IMR-90 (cell line): ENCODE results near the gene GINS1. TPM values are rescaled to one million over a fixed set of nuclear protein-coding genes. Genes with fewer than 3 reads are reported as not detected.

Source experiments
- ATAC-seq: fragments of 200-7000 bp; cut with Tn5 transposase; 2 replicates; pipeline ENCODE4 v1.9.1; 2020; ENCODE audit warnings: low read depth, mild to moderate bottlenecking, moderate library complexity
- BruUV-seq: library from RNA; stranded (reverse); fragments of 400-500 nt; replicated peaks from 2 replicates; lab custom pipeline; 2021; lab: Mats Ljungman, UMichigan
- CTCF ChIA-PET: fragments of 300-600 bp; formaldehyde crosslinking; extraction: SDS; loops from one replicate; lab custom pipeline; 2021; ENCODE audit warnings: antibody characterized with exemption; lab: Yijun Ruan, JAX
- POLR2A ChIA-PET: fragments of 300-600 bp; sonication (Branson Sonifier 250); formaldehyde crosslinking; loops from one replicate; lab custom pipeline; 2022; ENCODE audit warnings: antibody characterized with exemption; ENCODE audit not compliant: unreplicated experiment; lab: Charles Lee
- DNase-seq: peaks from one replicate; pipeline ENCODE4 v3.0.0; 2013
- H2AFZ ChIP-seq: replicated peaks from 2 replicates; pipeline ENCODE3; 2013; ENCODE audit warnings: low read length, mild to moderate bottlenecking; ENCODE audit not compliant: poor library complexity
- H2AK5ac ChIP-seq: 2 replicates; pipeline ENCODE4 v1.6.1; 2013; ENCODE audit warnings: low read depth, low read length, inconsistent platforms
- H2AK9ac ChIP-seq: replicated peaks from 2 replicates; pipeline ENCODE3; 2013; ENCODE audit warnings: mild to moderate bottlenecking, low read depth, low read length, moderate library complexity; ENCODE audit not compliant: poor library complexity
- H2BK120ac ChIP-seq: 2 replicates; pipeline ENCODE4 v1.6.1; 2013; ENCODE audit warnings: low read depth, low read length, inconsistent platforms
- H2BK15ac ChIP-seq: 3 replicates; pipeline ENCODE4 v1.6.1; 2013; ENCODE audit warnings: low read depth, low read length, inconsistent platforms
- H2BK20ac ChIP-seq: 2 replicates; pipeline ENCODE4 v1.6.1; 2013; ENCODE audit warnings: low read depth, mild to moderate bottlenecking, inconsistent platforms, low read length, moderate library complexity
- H2BK5ac ChIP-seq: 2 replicates; pipeline ENCODE4 v1.6.1; 2013; ENCODE audit warnings: mild to moderate bottlenecking, low read depth, low read length, inconsistent platforms; ENCODE audit not compliant: poor library complexity, severe bottlenecking
- H3K14ac ChIP-seq: replicated peaks from 2 replicates; pipeline ENCODE4 v1.6.1; 2013; ENCODE audit warnings: low read depth, low read length, inconsistent platforms
- H3K18ac ChIP-seq: 2 replicates; pipeline ENCODE4 v1.6.1; 2013; ENCODE audit warnings: low read depth, low read length, control low read depth
- H3K23ac ChIP-seq: 2 replicates; pipeline ENCODE4 v1.6.1; 2013; ENCODE audit warnings: low read depth, low read length, inconsistent platforms
- H3K27ac ChIP-seq: 2 replicates; pipeline ENCODE4 v1.5.1; 2013; ENCODE audit warnings: mild to moderate bottlenecking, control low read depth, low read length; ENCODE audit not compliant: insufficient read depth
- H3K27me3 ChIP-seq: 2 replicates; pipeline ENCODE4 v1.6.1; 2013; ENCODE audit warnings: low read length; ENCODE audit not compliant: control insufficient read depth, insufficient read depth
- H3K36me3 ChIP-seq: 2 replicates; pipeline ENCODE4 v1.6.1; 2013; ENCODE audit warnings: low read length, mixed read lengths; ENCODE audit not compliant: control insufficient read depth, insufficient read depth
- H3K4ac ChIP-seq: 2 replicates; pipeline ENCODE4 v1.6.1; 2013; ENCODE audit warnings: low read depth, low read length, inconsistent platforms
- H3K4me1 ChIP-seq: 2 replicates; pipeline ENCODE4 v1.6.1; 2013; ENCODE audit warnings: low read length, mixed read lengths; ENCODE audit not compliant: control insufficient read depth, insufficient read depth
- H3K4me2 ChIP-seq: 2 replicates; pipeline ENCODE4 v1.6.1; 2013; ENCODE audit warnings: low read depth, mild to moderate bottlenecking, control low read depth, low read length, moderate library complexity
- H3K4me3 ChIP-seq: 2 replicates; pipeline ENCODE4 v1.5.1; 2013; ENCODE audit warnings: low read depth, mild to moderate bottlenecking, control low read depth, low read length, moderate library complexity; ENCODE audit not compliant: insufficient read depth
- H3K56ac ChIP-seq: 2 replicates; pipeline ENCODE4 v1.6.1; 2013; ENCODE audit warnings: low read length, inconsistent platforms; ENCODE audit not compliant: insufficient read depth; ENCODE audit errors: extremely low read depth
- H3K79me1 ChIP-seq, 2 experiments: 2 replicates each; pipeline ENCODE4 v1.6.1; 2013; ENCODE audit warnings: low read length in 2 of 2, inconsistent platforms in 1 of 2, low read depth in 1 of 2
- H3K9ac ChIP-seq: 2 replicates; pipeline ENCODE4 v1.6.1; 2013; ENCODE audit warnings: low read depth, low read length, control low read depth
- H3K9me1 ChIP-seq: 2 replicates; pipeline ENCODE4 v1.6.1; 2013; ENCODE audit warnings: low read length, inconsistent platforms; ENCODE audit not compliant: insufficient read depth
- H3K9me3 ChIP-seq: 2 replicates; pipeline ENCODE4 v1.6.1; 2013; ENCODE audit warnings: low read length; ENCODE audit not compliant: control insufficient read depth, insufficient read depth
- H4K20me1 ChIP-seq: 2 replicates; pipeline ENCODE4 v1.6.1; 2013; ENCODE audit warnings: low read length, inconsistent platforms; ENCODE audit not compliant: insufficient read depth
- H4K5ac ChIP-seq: 2 replicates; pipeline ENCODE4 v1.6.1; 2013; ENCODE audit warnings: mild to moderate bottlenecking, low read depth, low read length, control low read depth
- H4K8ac ChIP-seq, 2 experiments: 2 replicates each; pipeline ENCODE4 v1.6.1; 2013; ENCODE audit warnings: low read depth in 2 of 2, low read length in 2 of 2, control low read depth in 1 of 2, inconsistent platforms in 1 of 2
- H4K91ac ChIP-seq: 2 replicates; pipeline ENCODE4 v1.6.1; 2013; ENCODE audit warnings: low read depth, low read length, inconsistent platforms; ENCODE audit not compliant: insufficient read depth
- POLR2A ChIP-seq: IDR thresholded peaks from 2 replicates; pipeline ENCODE4 v1.6.1; 2012; ENCODE audit warnings: mild to moderate bottlenecking, low read depth, low read length
- RFX5 ChIP-seq: IDR thresholded peaks from 2 replicates; pipeline ENCODE4 v1.8.0; 2012; ENCODE audit warnings: low read depth, mild to moderate bottlenecking, low read length, moderate library complexity
- WGBS, 2 experiments: methylation state at CpG; one replicate each; pipeline versions ENCODE4 v1.1.5 to v1.1.7; 2013; ENCODE audit warnings: missing lambda C conversion rate in 2 of 2; ENCODE audit not compliant: insufficient read length in 1 of 2; ENCODE audit errors: extremely low coverage in 2 of 2; 5-methylcytosine and 5-hydroxymethylcytosine counted together
- dilution Hi-C: fragments of 300-500 bp; cut with HindIII; formaldehyde crosslinking; loops from one replicate; pipeline ENCODE4 v1.14.3; 2018; ENCODE audit warnings: low sequenced_read_pairs; ENCODE audit not compliant: unreplicated experiment
- in situ Hi-C: fragments of 300-500 bp; cut with MboI; formaldehyde crosslinking; loops from 3 replicates; pipeline ENCODE4 v1.14.3; 2019; ENCODE audit warnings: low sequenced_read_pairs, inconsistent platforms, mixed read lengths
- intact Hi-C: fragments of 100-400 bp; cut with micrococcal nuclease; formaldehyde crosslinking; loops from 2 replicates; pipeline ENCODE4 v1.10.0; 2022
- polyA plus RNA-seq, 3 experiments: library from polyadenylated mRNA; depleted of rRNA; stranded (reverse); fragments of >200 nt; gene quantifications; 2 replicates each; pipeline ENCODE4 v1.2.3, GENCODE V29; 2012; ENCODE audit warnings: low replicate concordance in 1 of 3
- total RNA-seq: library from RNA; depleted of rRNA; stranded (reverse); fragments of >200 nt; gene quantifications from 2 replicates; pipeline ENCODE4 v1.2.3, GENCODE V29; 2012

GINS1 gene
- total and polyA plus RNA-seq, 2 of the 4 experiments (the other 2 are of a cell fraction), result 4.9 to 6.6 TPM

DNA sequence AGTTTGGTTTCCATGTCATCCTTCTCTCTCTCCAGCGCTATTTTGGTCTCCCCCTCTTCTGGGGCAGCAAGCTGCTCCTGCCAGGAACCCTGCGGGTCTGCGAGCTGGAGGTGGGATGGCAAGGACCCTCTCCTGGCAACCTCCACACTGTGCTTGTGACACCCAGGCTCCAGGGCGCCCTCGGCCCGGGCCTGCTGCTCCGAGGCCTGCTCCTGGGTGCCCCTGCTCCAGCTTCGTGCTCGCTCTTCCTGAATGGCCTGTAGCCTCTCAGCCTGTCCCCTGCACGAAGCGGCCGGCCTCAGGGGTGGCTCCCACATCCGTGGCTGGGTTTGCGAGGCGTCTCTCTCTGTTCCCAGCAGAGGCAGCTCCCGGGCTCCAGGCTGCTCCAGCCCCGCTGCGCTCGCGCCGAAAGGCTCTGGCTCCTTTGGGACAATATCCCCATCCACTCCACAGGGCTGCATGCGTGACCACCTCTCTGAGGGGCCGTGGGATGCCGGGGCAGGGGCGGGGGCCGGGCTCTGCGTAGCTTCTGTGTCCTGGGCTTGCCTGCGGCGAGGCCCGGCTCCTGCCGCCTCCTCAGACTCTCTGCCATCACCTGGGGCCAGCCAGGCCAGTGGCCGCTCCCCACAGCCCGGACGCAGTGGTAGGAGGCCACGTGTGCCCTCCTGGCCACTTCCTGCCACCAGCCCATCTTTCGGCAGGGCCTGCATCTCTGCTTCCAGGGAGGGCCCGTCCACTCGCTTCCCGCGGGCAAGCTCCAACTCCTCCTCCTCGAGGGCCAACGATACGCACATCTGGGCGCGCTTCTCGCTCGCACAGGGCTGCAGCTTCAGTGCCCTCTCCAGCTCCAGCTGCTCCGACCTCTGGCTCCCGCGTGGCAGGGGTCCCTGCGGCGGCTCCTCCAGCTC lies 68.9 kb downstream of the GINS1 start (continued):
- no peak for TF ChIP-seq RFX5

- no peak for TF ChIP-seq POLR2A
- H3K36me3 ChIP-seq, result peaks cover 46% of the 10 kb centered on the region
- H3K9ac ChIP-seq, result no peak overlapping the region
- in situ Hi-C loops (no loop called here), intact Hi-C loops (no loop called here), dilution Hi-C loops (no loop called here)
- no peak overlapping the region for H2BK20ac ChIP-seq
- no peak overlapping the region for H3K56ac ChIP-seq
- no peaks in the 10 kb centered on the region for H4K20me1 ChIP-seq
- H3K14ac ChIP-seq, result no peak overlapping the region
- H3K27ac ChIP-seq, result no peak overlapping the region
- H3K27me3 ChIP-seq, result no peaks in the 10 kb centered on the region
- no peak overlapping the region for H4K5ac ChIP-seq
- H3K9me3 ChIP-seq, result no peaks in the 10 kb centered on the region
- H4K8ac ChIP-seq, result no peak overlapping the region
- ATAC-seq (no peak), DNase-seq (no peak)
- H2AFZ ChIP-seq, result no peak overlapping the region
- POLR2A ChIA-PET, result no interaction called here
- H3K4me1 ChIP-seq, result no peaks in the 10 kb centered on the region
- no peak overlapping the region for H2BK15ac ChIP-seq
- no peak overlapping the region for H2BK120ac ChIP-seq
- peaks cover 0 to 6% of the 10 kb centered on the region in 2 experiments; a peak in 2 of 4 replicates for H3K79me1 ChIP-seq
- H2AK5ac ChIP-seq, result no peak overlapping the region
- H2AK9ac ChIP-seq, result no peak overlapping the region
- CTCF ChIA-PET, result no interaction called here
- H3K23ac ChIP-seq, result no peak overlapping the region
- H3K9me1 ChIP-seq, result no peaks in the 10 kb centered on the region
- no peak overlapping the region for H3K4ac ChIP-seq
- WGBS, 2 experiments, result 88% methylated on average over 20 of the region's 28 CpGs; no CpG with 5 or more reads in 1 of the 2 experiments
- H3K4me2 ChIP-seq, result no peak overlapping the region
- H2BK5ac ChIP-seq, result no peak overlapping the region
- BruUV-seq, result no TSS peak
- H3K4me3 ChIP-seq, result no peak overlapping the region
- H4K91ac ChIP-seq, result no peak overlapping the region
- H3K18ac ChIP-seq, result no peak overlapping the region
Measured at GRCh38 chr20:25477014-25477882, 69.8 kb downstream of the GINS1 start.
